Osteocyte (in vitro differentiated cells): Measurements from ENCODE around the gene SLC25A30. TPM values are rescaled to one million over a fixed set of nuclear protein-coding genes. Genes with fewer than 3 reads are reported as not detected.

Experiments
- DNase-seq: peaks from one replicate; pipeline ENCODE4 v3.0.0; 2021; ENCODE audit warnings: mixed read lengths; ENCODE audit not compliant: unreplicated experiment; ENCODE audit errors: extremely low spot score
- H3K27ac Mint-ChIP-seq: one replicate; pipeline ENCODE4 v1.8.0; 2021; ENCODE audit warnings: mild to moderate bottlenecking, mixed read lengths; ENCODE audit not compliant: unreplicated experiment
- H3K27me3 Mint-ChIP-seq: one replicate; pipeline ENCODE4 v1.8.0; 2021; ENCODE audit warnings: mixed read lengths; ENCODE audit not compliant: unreplicated experiment
- H3K36me3 Mint-ChIP-seq: one replicate; pipeline ENCODE4 v1.8.0; 2021; ENCODE audit warnings: mixed read lengths; ENCODE audit not compliant: unreplicated experiment
- H3K4me1 Mint-ChIP-seq: one replicate; pipeline ENCODE4 v1.8.0; 2021; ENCODE audit warnings: mixed read lengths; ENCODE audit not compliant: unreplicated experiment
- H3K4me3 Mint-ChIP-seq: one replicate; pipeline ENCODE4 v1.8.0; 2021; ENCODE audit warnings: mild to moderate bottlenecking, moderate library complexity, mixed read lengths; ENCODE audit not compliant: unreplicated experiment
- H3K9me3 Mint-ChIP-seq: one replicate; pipeline ENCODE4 v1.8.0; 2021; ENCODE audit warnings: mixed read lengths; ENCODE audit not compliant: unreplicated experiment
- CTCF ChIP-seq: fragments of 200-600 bp; sonication (generic); IDR thresholded peaks from 2 replicates; pipeline ENCODE4 v1.5.0; 2021; ENCODE audit warnings: antibody characterized with exemption, mild to moderate bottlenecking, moderate library complexity
- total RNA-seq: library from RNA; stranded (reverse); gene quantifications from 2 replicates; pipeline ENCODE4 v1.2.1, GENCODE V29; 2021

Gene SLC25A30
- total RNA-seq, 1 donor from 2014 or later, result 12.0 TPM

GRCh38 chr13:45401314-45401713, 16.9 kb downstream of the SLC25A30 start:
- no peak for DNase-seq
- Mint-ChIP-seq H3K9me3 (no peaks in the 10 kb centered on the region), H3K27ac (no peak overlapping the region), H3K4me3 (no peak overlapping the region), H3K27me3 (no peaks in the 10 kb centered on the region), H3K4me1 (no peaks in the 10 kb centered on the region), H3K36me3 (peaks cover 34% of the 10 kb centered on the region)
- no peak for TF ChIP-seq CTCF

GRCh38 chr13:45398877-45399276, 19.3 kb downstream of the SLC25A30 start:
- no peak for DNase-seq
- H3K36me3 Mint-ChIP-seq, result peaks cover 30% of the 10 kb centered on the region

GRCh38 chr13:45396533-45397095, 21.6 kb downstream of the SLC25A30 start:
- H3K9me3 Mint-ChIP-seq, result no peaks in the 10 kb centered on the region
- H3K27me3 Mint-ChIP-seq, result no peaks in the 10 kb centered on the region
- no peak for DNase-seq
- H3K36me3 Mint-ChIP-seq, result peaks cover 24% of the 10 kb centered on the region
- TF ChIP-seq CTCF, result no peak
- H3K4me1 Mint-ChIP-seq, result no peaks in the 10 kb centered on the region
- no peak overlapping the region for H3K27ac Mint-ChIP-seq
- no peak overlapping the region for H3K4me3 Mint-ChIP-seq

More at GRCh38 chr13:45398877-45399276, 19.3 kb downstream of the SLC25A30 start:
- Mint-ChIP-seq H3K27me3 (no peaks in the 10 kb centered on the region), H3K9me3 (no peaks in the 10 kb centered on the region), H3K4me1 (no peaks in the 10 kb centered on the region), H3K27ac (no peak overlapping the region), H3K4me3 (no peak overlapping the region)
- no peak for TF ChIP-seq CTCF

DNA sequence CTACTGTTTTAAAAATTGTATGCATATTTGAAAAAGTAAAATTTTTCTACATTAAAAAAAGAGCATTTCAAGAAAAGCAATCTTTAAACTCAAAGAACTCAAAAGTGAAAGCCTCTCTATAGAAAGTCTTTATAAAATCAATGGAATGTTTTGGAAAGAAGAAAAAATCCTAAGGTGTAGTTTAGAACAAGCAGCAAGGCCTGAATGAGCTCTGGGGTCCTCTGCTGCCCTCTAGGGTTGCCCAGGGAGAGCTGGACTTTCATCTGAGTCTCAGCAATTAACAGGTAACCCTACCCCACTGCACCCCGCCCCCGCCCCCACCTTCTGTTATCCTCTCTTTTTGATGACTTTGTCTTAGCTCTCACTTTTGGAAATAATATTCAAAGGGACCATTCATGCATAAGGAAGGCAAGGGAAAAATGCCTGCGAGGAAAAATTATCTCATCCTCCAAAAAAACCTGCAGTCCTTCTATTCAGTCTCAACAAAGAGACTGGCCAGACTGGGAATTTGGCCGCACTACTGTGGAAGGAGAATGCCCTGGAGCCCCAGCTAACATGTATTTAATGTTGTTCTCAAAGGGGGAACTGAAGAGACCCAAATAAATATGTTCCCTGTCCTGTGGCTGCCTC, 24.1 kb downstream of the SLC25A30 start:
- Mint-ChIP-seq H3K27me3 (no peaks in the 10 kb centered on the region), H3K4me3 (no peak overlapping the region), H3K4me1 (no peaks in the 10 kb centered on the region), H3K36me3 (peaks cover 25% of the 10 kb centered on the region), H3K27ac (peak overlapping the region; percentile 35), H3K9me3 (no peaks in the 10 kb centered on the region)
- DNase-seq, result no peak
- peak; percentile 76 for TF ChIP-seq CTCF

DNA sequence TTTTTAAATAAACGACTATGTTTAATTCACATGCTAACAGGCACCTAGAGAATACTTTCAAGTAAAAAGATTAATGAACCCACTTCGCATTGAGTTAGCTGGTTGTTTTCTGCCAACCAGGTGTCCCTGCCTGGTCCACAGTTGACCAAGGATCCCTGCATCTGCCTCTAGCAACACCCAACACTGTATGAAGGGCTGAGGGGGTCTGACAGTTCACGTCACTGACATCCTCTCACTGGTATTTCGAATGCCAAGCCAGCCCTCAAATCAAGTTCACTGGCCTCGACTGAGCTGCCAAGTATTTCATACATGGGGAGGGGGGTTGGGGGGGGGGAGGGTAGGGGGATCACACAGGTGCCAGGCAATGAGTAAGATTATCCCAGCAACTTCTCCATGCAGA, 25.4 kb downstream of the SLC25A30 start:
- Mint-ChIP-seq H3K4me1 (no peaks in the 10 kb centered on the region), H3K9me3 (no peaks in the 10 kb centered on the region), H3K4me3 (no peak overlapping the region), H3K36me3 (peaks cover 16% of the 10 kb centered on the region), H3K27ac (no peak overlapping the region), H3K27me3 (no peaks in the 10 kb centered on the region)
- DNase-seq, result no peak
- no peak for TF ChIP-seq CTCF
